ENCODE measurements around the gene JAZF1.

The JAZF1 gene

GRCh38 chr7:28180364-28181147, at the start of gene JAZF1:
JAZF1 (minus strand) TSS chr7:28180795.
- H3K4me3 ChIP-seq (ENCODE audit: low read depth, low read length): peak within 1 kb of the TSS; percentile 57
- no peak for DNase-seq (ENCODE audit: low read depth)
- TF ChIP-seq CTCF (IDR thresholded peaks at IDR 0.05; ENCODE audit: control insufficient read depth, extremely low read depth, insufficient read depth): no peak

GRCh38 chr7:28230261-28230660, 49.7 kb upstream of the JAZF1 start:
- TF ChIP-seq CTCF (IDR thresholded peaks at IDR 0.05; ENCODE audit: control insufficient read depth, extremely low read depth, insufficient read depth): no peak
- no peak for DNase-seq (ENCODE audit: low read depth)
- H3K4me3 ChIP-seq (ENCODE audit: low read depth, low read length): no peak overlapping the region

GRCh38 chr7:28228396-28228795, 47.8 kb upstream of the JAZF1 start:
- no peak overlapping the region for H3K4me3 ChIP-seq (ENCODE audit: low read depth, low read length)
- DNase-seq (ENCODE audit: low read depth): no peak
- TF ChIP-seq CTCF (IDR thresholded peaks at IDR 0.05; ENCODE audit: control insufficient read depth, extremely low read depth, insufficient read depth): no peak

- TF ChIP-seq CTCF (IDR thresholded peaks at IDR 0.05; ENCODE audit: control insufficient read depth, extremely low read depth, insufficient read depth): no peak
- no peak overlapping the region for H3K4me3 ChIP-seq (ENCODE audit: low read depth, low read length)
- no peak for DNase-seq (ENCODE audit: low read depth)
Observed at GRCh38 chr7:28226003-28226402, 45.4 kb upstream of the JAZF1 start.

- no peak for TF ChIP-seq CTCF (IDR thresholded peaks at IDR 0.05; ENCODE audit: control insufficient read depth, extremely low read depth, insufficient read depth)
- H3K4me3 ChIP-seq (ENCODE audit: low read depth, low read length): no peak overlapping the region
- no peak for DNase-seq (ENCODE audit: low read depth)
Observed at GRCh38 chr7:28225576-28225975, 45.0 kb upstream of the JAZF1 start.

GRCh38 chr7:28224675-28225074, 44.1 kb upstream of the JAZF1 start:
- TF ChIP-seq CTCF (IDR thresholded peaks at IDR 0.05; ENCODE audit: control insufficient read depth, extremely low read depth, insufficient read depth): no peak
- DNase-seq (ENCODE audit: low read depth): no peak
- no peak overlapping the region for H3K4me3 ChIP-seq (ENCODE audit: low read depth, low read length)

- no peak for DNase-seq (ENCODE audit: low read depth)
- H3K4me3 ChIP-seq (ENCODE audit: low read depth, low read length): no peak overlapping the region
- TF ChIP-seq CTCF (IDR thresholded peaks at IDR 0.05; ENCODE audit: control insufficient read depth, extremely low read depth, insufficient read depth): no peak
Observed at GRCh38 chr7:28224172-28224571, 43.6 kb upstream of the JAZF1 start.

Data from LNCaP clone FGC (cell line).